ENCODE data around the gene DHRSX. TPM values are rescaled to one million over a fixed set of nuclear protein-coding genes. Genes with fewer than 3 reads are reported as not detected.

Gene DHRSX
- total and polyA plus RNA-seq, 2 experiments from 2014 or later: 37.2 to 71.7 TPM

DNA sequence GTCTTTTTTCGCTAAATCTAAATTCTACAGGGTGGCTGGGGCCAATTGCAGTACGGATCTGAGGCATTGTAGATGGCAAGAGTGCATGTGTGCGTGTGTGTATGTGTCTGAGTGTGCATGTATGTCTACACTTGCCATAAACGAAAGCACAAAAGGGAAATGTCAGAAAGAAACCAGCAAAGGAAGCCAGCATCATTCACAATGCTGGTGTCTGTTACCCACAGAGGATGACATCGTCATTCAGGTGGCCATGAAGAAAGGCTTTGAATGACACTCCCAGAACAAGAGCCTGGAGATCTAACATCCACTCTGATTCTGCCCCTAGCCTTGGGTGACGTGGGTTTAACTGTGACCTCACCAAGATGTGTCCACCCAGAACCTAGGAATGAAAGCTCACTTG is 124.6 kb downstream of the DHRSX start:
- no peak for DNase-seq (ENCODE audit: low spot score)
- no peaks in the 10 kb centered on the region for H3K9me2 ChIP-seq (replicated peaks; ENCODE audit: insufficient read depth)
- H3K36me3 ChIP-seq (replicated peaks; ENCODE audit: insufficient read depth, low read depth): no peaks in the 10 kb centered on the region
- no peaks in the 10 kb centered on the region for H3K9me3 ChIP-seq (ENCODE audit: low read depth)
- no peaks in the 10 kb centered on the region for H3K27me3 ChIP-seq
- no peak overlapping the region for H2AFZ ChIP-seq
- H3K4me3 ChIP-seq: no peak overlapping the region
- H3K27ac ChIP-seq: no peak overlapping the region
- WGBS (ENCODE audit: low lambda C conversion rate, missing lambda C conversion rate): 90% methylated on average over 6 of the region's 6 CpGs
- TF ChIP-seq EZH2phosphoT487 (IDR thresholded peaks at IDR 0.05; ENCODE audit: low read depth, severe bottlenecking, unreplicated experiment) (no peak), EZH2 (IDR thresholded peaks at IDR 0.05; ENCODE audit: borderline replicate concordance) (no peak)
- TF ChIP-seq, protein P1, sequence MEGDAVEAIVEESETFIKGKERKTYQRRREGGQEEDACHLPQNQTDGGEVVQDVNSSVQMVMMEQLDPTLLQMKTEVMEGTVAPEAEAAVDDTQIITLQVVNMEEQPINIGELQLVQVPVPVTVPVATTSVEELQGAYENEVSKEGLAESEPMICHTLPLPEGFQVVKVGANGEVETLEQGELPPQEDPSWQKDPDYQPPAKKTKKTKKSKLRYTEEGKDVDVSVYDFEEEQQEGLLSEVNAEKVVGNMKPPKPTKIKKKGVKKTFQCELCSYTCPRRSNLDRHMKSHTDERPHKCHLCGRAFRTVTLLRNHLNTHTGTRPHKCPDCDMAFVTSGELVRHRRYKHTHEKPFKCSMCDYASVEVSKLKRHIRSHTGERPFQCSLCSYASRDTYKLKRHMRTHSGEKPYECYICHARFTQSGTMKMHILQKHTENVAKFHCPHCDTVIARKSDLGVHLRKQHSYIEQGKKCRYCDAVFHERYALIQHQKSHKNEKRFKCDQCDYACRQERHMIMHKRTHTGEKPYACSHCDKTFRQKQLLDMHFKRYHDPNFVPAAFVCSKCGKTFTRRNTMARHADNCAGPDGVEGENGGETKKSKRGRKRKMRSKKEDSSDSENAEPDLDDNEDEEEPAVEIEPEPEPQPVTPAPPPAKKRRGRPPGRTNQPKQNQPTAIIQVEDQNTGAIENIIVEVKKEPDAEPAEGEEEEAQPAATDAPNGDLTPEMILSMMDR (IDR thresholded peaks at IDR 0.05; ENCODE audit: poor library complexity): no peak
- H3K4me1 ChIP-seq (ENCODE audit: insufficient read depth): no peaks in the 10 kb centered on the region
- no peak overlapping the region for H3K4me2 ChIP-seq
- no peaks in the 10 kb centered on the region for H3K79me2 ChIP-seq
- no peaks in the 10 kb centered on the region for H4K20me1 ChIP-seq (ENCODE audit: insufficient read depth, poor library complexity, severe bottlenecking)

DNA sequence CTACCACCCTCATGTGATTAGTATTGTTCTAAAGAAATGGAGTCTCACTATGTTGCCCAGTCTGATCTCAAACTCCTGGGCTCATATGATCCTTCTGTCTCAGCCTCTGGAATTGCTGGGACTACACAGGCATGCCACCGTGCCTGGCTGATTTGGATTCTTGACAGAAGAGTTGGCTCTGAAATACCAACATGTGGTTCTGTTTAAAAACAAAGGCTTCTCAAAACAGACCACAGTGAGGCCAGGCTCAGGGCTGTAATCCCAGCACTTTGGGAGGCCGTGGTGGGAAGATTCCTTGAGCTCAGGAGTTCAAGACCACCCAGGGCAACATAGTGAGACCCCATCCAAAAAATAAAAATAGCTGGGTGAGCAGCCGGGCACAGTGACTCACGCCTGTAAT is 126.7 kb downstream of the DHRSX start:
- H3K27ac ChIP-seq: no peak overlapping the region
- H3K9me2 ChIP-seq (replicated peaks; ENCODE audit: insufficient read depth): no peaks in the 10 kb centered on the region
- no peaks in the 10 kb centered on the region for H3K9me3 ChIP-seq (ENCODE audit: low read depth)
- no peak overlapping the region for H3K4me2 ChIP-seq
- no peaks in the 10 kb centered on the region for H3K79me2 ChIP-seq
- H4K20me1 ChIP-seq (ENCODE audit: insufficient read depth, poor library complexity, severe bottlenecking): no peaks in the 10 kb centered on the region
- H2AFZ ChIP-seq: no peak overlapping the region
- H3K36me3 ChIP-seq (replicated peaks; ENCODE audit: insufficient read depth, low read depth): no peaks in the 10 kb centered on the region
- no peak for DNase-seq (ENCODE audit: low spot score)
- TF ChIP-seq EZH2 (IDR thresholded peaks at IDR 0.05; ENCODE audit: borderline replicate concordance) (no peak), EZH2phosphoT487 (IDR thresholded peaks at IDR 0.05; ENCODE audit: low read depth, severe bottlenecking, unreplicated experiment) (no peak)
- TF ChIP-seq, protein P1 (IDR thresholded peaks at IDR 0.05; ENCODE audit: poor library complexity): no peak
- H3K27me3 ChIP-seq: no peaks in the 10 kb centered on the region
- no peaks in the 10 kb centered on the region for H3K4me1 ChIP-seq (ENCODE audit: insufficient read depth)
- H3K4me3 ChIP-seq: no peak overlapping the region
- 81% methylated on average over 4 of the region's 4 CpGs for WGBS (ENCODE audit: low lambda C conversion rate, missing lambda C conversion rate)

DNA sequence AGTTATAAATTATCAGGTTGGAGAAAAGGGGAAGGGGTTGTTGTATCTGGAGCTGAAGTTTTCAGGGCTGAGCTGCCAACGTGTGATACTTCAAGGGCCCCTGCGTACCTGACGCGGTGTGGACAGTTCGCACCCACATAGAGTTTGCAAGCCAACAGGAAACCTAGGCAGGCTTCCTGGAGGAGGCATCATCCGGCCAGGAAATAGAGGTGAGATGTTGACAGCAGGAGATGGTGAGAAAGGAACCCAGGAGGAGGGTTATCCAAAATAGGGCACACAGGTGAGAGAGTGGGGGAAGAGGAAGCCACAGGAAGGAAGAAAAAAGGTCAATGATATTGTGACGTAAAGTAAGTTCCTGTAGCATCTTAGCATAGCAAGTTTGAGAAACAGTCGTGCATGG is 127.2 kb downstream of the DHRSX start:
- no peak for DNase-seq (ENCODE audit: low spot score)
- no peak overlapping the region for H3K27ac ChIP-seq

More for the DNA sequence above, 127.2 kb downstream of the DHRSX start:
- Histone ChIP-seq H3K9me2 (replicated peaks; ENCODE audit: insufficient read depth) (no peaks in the 10 kb centered on the region), H3K79me2 (no peaks in the 10 kb centered on the region), H4K20me1 (ENCODE audit: insufficient read depth, poor library complexity, severe bottlenecking) (no peaks in the 10 kb centered on the region), H3K36me3 (replicated peaks; ENCODE audit: insufficient read depth, low read depth) (no peaks in the 10 kb centered on the region), H2AFZ (no peak overlapping the region), H3K4me2 (no peak overlapping the region), H3K9me3 (ENCODE audit: low read depth) (no peaks in the 10 kb centered on the region), H3K4me3 (no peak overlapping the region), H3K27me3 (no peaks in the 10 kb centered on the region), H3K4me1 (ENCODE audit: insufficient read depth) (no peaks in the 10 kb centered on the region)
- WGBS (ENCODE audit: low lambda C conversion rate, missing lambda C conversion rate): 96% methylated on average over 8 of the region's 8 CpGs
- TF ChIP-seq EZH2phosphoT487 (IDR thresholded peaks at IDR 0.05; ENCODE audit: low read depth, severe bottlenecking, unreplicated experiment): no peak
- TF ChIP-seq, protein P1 (IDR thresholded peaks at IDR 0.05; ENCODE audit: poor library complexity): no peak
- TF ChIP-seq EZH2 (IDR thresholded peaks at IDR 0.05; ENCODE audit: borderline replicate concordance): no peak
